Ovary (tissue), 9 donors: ENCODE measurements around the gene ITPR1. TPM values are rescaled to one million over a fixed set of nuclear protein-coding genes. Genes with fewer than 3 reads are reported as not detected.

Source experiments
- DNase-seq, 5 donors: peaks; one replicate each; pipeline ENCODE4 v3.0.0-alpha.2; 2019 to 2020
- H3K27ac ChIP-seq, 2 donors: fragments of 200-600 bp; one replicate each; pipeline versions ENCODE4 v1.5.1 to v1.8.0; 2019 to 2022
- H3K27me3 ChIP-seq: fragments of 200-600 bp; one replicate; pipeline ENCODE4 v1.8.0; 2022
- H3K36me3 ChIP-seq: fragments of 200-600 bp; sonication (generic); one replicate; pipeline ENCODE4 v1.5.1; 2019
- H3K4me1 ChIP-seq: one replicate; pipeline ENCODE4 v1.8.1; 2013; ENCODE audit warnings: mild to moderate bottlenecking, moderate library complexity; ENCODE audit not compliant: insufficient read depth
- H3K4me3 ChIP-seq: fragments of 200-600 bp; sonication (generic); one replicate; pipeline ENCODE4 v1.5.1; 2017
- H3K9me3 ChIP-seq, 2 donors: fragments of 200-600 bp in 1 of 2; sonication (generic) in 1 of 2; one replicate each; pipeline versions ENCODE4 v1.5.1 to v1.8.1; 2013 to 2019; ENCODE audit warnings: mild to moderate bottlenecking in 1 of 2, moderate library complexity in 1 of 2
- EP300 ChIP-seq: sonication (generic); formaldehyde crosslinking; IDR thresholded peaks from one replicate; pipeline ENCODE4 v1.6.1; 2017; ENCODE audit warnings: antibody characterized with exemption
- POLR2A ChIP-seq: fragments of 450-650 bp; IDR thresholded peaks from one replicate; pipeline ENCODE4 v1.6.1; 2017; ENCODE audit warnings: antibody characterized with exemption, mild to moderate bottlenecking, moderate library complexity
- WGBS, 3 donors: extraction: QIAGEN DNeasy Blood & Tissue Kit in 1 of 3; methylation state at CpG; one replicate each; pipeline versions ENCODE4 v1.1.5 to v1.1.7; 2013 to 2017; 5-methylcytosine and 5-hydroxymethylcytosine counted together
- intact Hi-C, 4 donors: fragments of 100-400 bp; cut with DNase I; formaldehyde crosslinking; loops; one replicate each; pipeline versions ENCODE4 v1.11.0 to v1.15.1; 2022 to 2023
- polyA plus RNA-seq, 2 donors: library from polyadenylated mRNA; stranded (reverse); fragments of 200-250 nt in 1 of 2; fragments of 350-450 nt in 1 of 2; fragmentation: Illumina TruSeq in 1 of 2; extraction: RNeasy Lipid Tissue Mini Kit (QIAGEN cat#74804) in 1 of 2; gene quantifications; one replicate each; pipeline ENCODE4 v1.2.3, GENCODE V29; 2013 to 2014
- total RNA-seq, 7 donors: library from RNA; depleted of rRNA in 2 of 7; stranded (reverse); fragments of >200 nt in 2 of 7; fragmentation: NEBNext Ultra II Directional in 3 of 7; extraction: Animal tissue kit (Norgen Biotek cat#: 25700) in 3 of 7; gene quantifications; one replicate each; pipeline versions ENCODE4 v1.1.0 to v1.2.4, GENCODE V29; 2016 to 2023
- TF ChIP-seq, protein P1 (sequence below), 3 donors: fragments of 450-650 bp in 2 of 3; fragments of 200-600 bp in 1 of 3; IDR thresholded peaks; one replicate each; pipeline versions ENCODE4 v1.5.1 to v1.8.0; 2016 to 2022; ENCODE audit warnings: antibody characterized with exemption in 3 of 3, mild to moderate bottlenecking in 1 of 3
- donor health status: DM: no; HTN: no; CAD: no; lungs with moderate emphysema.
- donor health status: DM: no; HTN: no; CAD: no.
- donor health status: Bipolar disorder and iron deficiency.
- donor health status: DM: yes; HTN: yes; CAD: no.
- donor health status: DM: no; HTN: no; CAD: no.
- donor health status: DM: yes; HTN: yes; CAD: no.

ITPR1 gene
- total and polyA plus RNA-seq, 9 donors, result 59.5 to 313 (median 144) TPM

DNA sequence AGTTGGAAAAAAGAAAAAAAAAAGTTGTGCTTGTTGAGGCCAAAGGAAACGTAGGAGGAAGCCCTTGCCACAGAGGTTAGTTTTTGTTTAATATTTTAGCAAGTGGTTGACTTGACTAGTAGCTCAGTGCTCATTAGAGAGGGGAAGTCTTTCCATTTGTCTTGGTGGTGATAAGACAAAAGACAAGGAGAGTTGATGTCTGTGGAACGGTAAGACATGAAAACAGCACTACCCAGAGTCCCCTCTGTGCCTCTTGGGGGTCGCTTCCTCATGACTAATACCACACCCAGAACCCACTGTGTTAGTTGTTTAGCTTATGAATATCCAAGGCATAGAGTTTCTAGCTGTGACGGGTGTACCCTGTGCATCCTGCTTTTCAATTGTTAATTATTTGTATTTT is 211.4 kb downstream of the ITPR1 start:
- Histone ChIP-seq H3K9me3 (no peaks in the 10 kb centered on the region), H3K27me3 (no peaks in the 10 kb centered on the region), H3K36me3 (no peaks in the 10 kb centered on the region), H3K4me1 (no peaks in the 10 kb centered on the region), H3K27ac (no peak overlapping the region), H3K4me3 (no peak overlapping the region)
- DNase-seq, result no peak
- no peak for TF ChIP-seq EP300
- TF ChIP-seq POLR2A, result no peak
- TF ChIP-seq, protein P1, sequence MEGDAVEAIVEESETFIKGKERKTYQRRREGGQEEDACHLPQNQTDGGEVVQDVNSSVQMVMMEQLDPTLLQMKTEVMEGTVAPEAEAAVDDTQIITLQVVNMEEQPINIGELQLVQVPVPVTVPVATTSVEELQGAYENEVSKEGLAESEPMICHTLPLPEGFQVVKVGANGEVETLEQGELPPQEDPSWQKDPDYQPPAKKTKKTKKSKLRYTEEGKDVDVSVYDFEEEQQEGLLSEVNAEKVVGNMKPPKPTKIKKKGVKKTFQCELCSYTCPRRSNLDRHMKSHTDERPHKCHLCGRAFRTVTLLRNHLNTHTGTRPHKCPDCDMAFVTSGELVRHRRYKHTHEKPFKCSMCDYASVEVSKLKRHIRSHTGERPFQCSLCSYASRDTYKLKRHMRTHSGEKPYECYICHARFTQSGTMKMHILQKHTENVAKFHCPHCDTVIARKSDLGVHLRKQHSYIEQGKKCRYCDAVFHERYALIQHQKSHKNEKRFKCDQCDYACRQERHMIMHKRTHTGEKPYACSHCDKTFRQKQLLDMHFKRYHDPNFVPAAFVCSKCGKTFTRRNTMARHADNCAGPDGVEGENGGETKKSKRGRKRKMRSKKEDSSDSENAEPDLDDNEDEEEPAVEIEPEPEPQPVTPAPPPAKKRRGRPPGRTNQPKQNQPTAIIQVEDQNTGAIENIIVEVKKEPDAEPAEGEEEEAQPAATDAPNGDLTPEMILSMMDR (IDR thresholded peaks at IDR 0.05), result no peak
- WGBS, 3 donors, result 72 to 76% (median 76%) methylated on average over 4 of the region's 4 CpGs
- intact Hi-C loops, result no loop called here

DNA sequence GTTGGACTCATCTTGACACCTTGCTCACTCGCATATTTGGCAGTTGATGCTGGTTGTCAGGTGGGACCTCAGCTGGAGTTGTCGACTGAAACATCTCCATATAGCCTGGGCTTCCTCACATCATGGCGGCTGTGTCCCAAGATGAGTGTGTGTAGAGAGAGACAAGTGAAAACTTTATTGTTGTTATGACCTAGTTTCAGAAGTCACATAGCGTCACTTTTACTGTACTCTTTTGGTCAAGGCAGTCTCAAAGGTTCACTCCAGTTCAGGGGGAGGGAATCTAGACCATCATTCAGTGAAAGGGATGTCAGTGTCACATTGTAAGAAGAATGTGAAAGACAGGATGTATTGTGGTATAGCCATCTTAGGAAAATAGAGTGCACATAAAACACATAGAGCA is 214.2 kb downstream of the ITPR1 start:
- H3K27me3 ChIP-seq, result no peaks in the 10 kb centered on the region
- no peak for DNase-seq
- H3K4me3 ChIP-seq, result no peak overlapping the region
- H3K27ac ChIP-seq, result no peak overlapping the region
- no peaks in the 10 kb centered on the region for H3K4me1 ChIP-seq
- intact Hi-C loops, result no loop called here
- TF ChIP-seq, protein P1 (IDR thresholded peaks at IDR 0.05), result no peak
- TF ChIP-seq POLR2A (no peak), EP300 (no peak)
- no peaks in the 10 kb centered on the region for H3K9me3 ChIP-seq
- H3K36me3 ChIP-seq, result no peaks in the 10 kb centered on the region
- 94 to 96% (median 95%) methylated on average over 4 of the region's 4 CpGs for WGBS, 3 donors

DNA sequence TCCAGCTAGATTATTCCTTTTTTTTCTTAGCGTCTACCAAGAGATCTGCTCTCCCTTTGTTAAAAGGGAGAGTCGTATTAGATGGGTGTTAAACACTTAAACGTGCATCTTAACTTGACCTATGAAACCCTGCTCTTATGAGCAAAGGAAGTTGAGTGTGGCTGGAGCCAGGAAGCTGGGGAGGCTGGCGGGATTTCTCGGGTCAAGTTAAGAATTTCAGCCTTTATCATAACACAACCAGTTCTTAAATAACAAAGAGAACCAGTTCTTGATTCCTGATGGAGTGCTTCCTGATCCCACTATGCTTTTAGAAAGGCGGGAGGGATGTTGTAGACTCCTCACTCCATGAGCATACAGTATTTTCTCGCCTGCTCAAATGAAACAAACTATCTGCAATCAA is 215.1 kb downstream of the ITPR1 start:
- WGBS, 3 donors, result 30 to 43% (median 35%) methylated on average over 7 of the region's 7 CpGs
- Histone ChIP-seq H3K4me1 (no peaks in the 10 kb centered on the region), H3K9me3 (no peaks in the 10 kb centered on the region), H3K4me3 (no peak overlapping the region), H3K27ac (no peak overlapping the region), H3K27me3 (no peaks in the 10 kb centered on the region), H3K36me3 (no peaks in the 10 kb centered on the region)
- intact Hi-C loops, result no loop called here
- TF ChIP-seq POLR2A (no peak), EP300 (no peak)
- TF ChIP-seq, protein P1 (IDR thresholded peaks at IDR 0.05), result no peak
- no peak for DNase-seq

DNA sequence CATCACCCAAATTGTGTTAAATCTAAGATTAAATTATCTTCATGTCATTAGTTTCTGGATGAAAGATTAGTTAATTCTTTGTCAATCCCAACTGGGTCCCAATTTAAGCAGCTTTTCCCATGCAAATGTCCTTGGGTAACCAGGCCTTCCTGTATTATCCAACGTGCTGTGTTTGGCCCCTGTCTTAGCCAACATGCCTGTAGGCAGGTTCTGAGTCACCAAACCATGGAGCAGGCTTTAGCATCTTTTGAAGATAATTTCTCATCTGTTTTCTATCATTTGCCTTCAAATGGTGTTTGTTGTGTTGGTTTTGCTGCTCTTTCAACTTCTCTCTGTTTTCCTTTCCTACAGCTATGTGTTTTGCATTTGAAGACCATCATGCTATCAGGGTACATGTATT is 216.2 kb downstream of the ITPR1 start:
- 8 to 37% (median 14%) methylated on average over 1 of the region's 1 CpG for WGBS, 3 donors
- Histone ChIP-seq H3K36me3 (no peaks in the 10 kb centered on the region), H3K27me3 (no peaks in the 10 kb centered on the region), H3K27ac (no peak overlapping the region), H3K9me3 (no peaks in the 10 kb centered on the region), H3K4me1 (no peaks in the 10 kb centered on the region), H3K4me3 (no peak overlapping the region)
- no peak for DNase-seq
- intact Hi-C loops, result no loop called here
- TF ChIP-seq EP300, result no peak
- TF ChIP-seq POLR2A, result no peak
- TF ChIP-seq, protein P1 (IDR thresholded peaks at IDR 0.05), result no peak

DNA sequence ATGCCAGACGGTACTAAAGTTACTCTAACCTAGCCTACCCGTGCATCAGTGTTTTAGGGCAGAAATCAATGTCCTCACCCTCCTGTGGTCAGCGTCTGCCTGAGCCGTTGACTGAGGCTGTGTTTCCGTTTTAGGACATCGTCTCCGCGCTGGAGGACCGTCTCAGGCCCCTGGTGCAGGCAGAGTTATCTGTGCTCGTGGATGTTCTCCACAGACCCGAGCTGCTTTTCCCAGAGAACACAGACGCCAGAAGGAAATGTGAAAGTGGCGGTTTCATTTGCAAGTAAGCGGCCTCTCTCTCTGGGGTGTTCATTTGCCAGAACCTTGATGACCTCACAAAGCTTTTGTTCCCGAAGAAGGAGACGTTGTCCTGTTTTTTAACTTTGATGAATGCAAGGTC is 217.0 kb downstream of the ITPR1 start:
- H3K4me3 ChIP-seq, result no peak overlapping the region
- H3K27me3 ChIP-seq, result no peaks in the 10 kb centered on the region
- H3K4me1 ChIP-seq, result no peaks in the 10 kb centered on the region
- WGBS, 3 donors, result 74 to 82% (median 74%) methylated on average over 16 of the region's 16 CpGs
- intact Hi-C loops, result loop anchor here (2.0 to 10.0 kb wide), 4 partner anchors 317 to 349 kb away; no protein-coding TSS in a partner anchor
- no peak overlapping the region for H3K27ac ChIP-seq
- no peak for DNase-seq
- no peaks in the 10 kb centered on the region for H3K9me3 ChIP-seq
- H3K36me3 ChIP-seq, result no peaks in the 10 kb centered on the region
- TF ChIP-seq POLR2A (no peak), EP300 (no peak)
- TF ChIP-seq, protein P1 (IDR thresholded peaks at IDR 0.05), result no peak
